ENCODE measurements around the gene TMBIM4.

Gene TMBIM4

DNA sequence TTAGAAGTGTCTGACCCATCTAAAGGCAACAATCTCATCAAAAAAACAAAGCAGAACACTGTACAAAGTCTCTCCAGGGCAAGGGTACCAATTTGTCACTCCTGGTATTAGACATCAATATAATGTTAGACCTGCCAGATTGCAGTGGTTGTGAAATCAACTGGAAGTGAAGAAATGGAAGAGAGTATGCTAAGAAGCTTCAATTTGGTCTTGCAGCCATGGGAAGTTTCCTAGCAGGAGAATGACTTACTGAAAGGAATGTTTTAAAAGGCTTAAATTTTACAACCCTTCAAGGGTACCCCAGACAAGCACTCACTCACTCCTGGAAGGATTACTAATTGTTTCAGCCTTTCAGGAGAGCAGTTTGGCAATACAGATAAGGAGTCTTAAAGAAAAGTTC lies 58.2 kb downstream of the TMBIM4 start:
- Histone ChIP-seq H3K36me3 (ENCODE audit: control insufficient read depth, insufficient read depth, low read length) (no peaks in the 10 kb centered on the region), H3K4me3 (replicated peaks; ENCODE audit: low read depth, low read length) (no peak overlapping the region), H3K27me3 (replicated peaks; ENCODE audit: control insufficient read depth, insufficient read depth, low read length) (no peaks in the 10 kb centered on the region)
- no peak for TF ChIP-seq CTCF (IDR thresholded peaks at IDR 0.05; ENCODE audit: insufficient read depth, low read length, poor library complexity, severe bottlenecking)
- no peak for DNase-seq (ENCODE audit: extremely low read depth, insufficient read length)

DNA sequence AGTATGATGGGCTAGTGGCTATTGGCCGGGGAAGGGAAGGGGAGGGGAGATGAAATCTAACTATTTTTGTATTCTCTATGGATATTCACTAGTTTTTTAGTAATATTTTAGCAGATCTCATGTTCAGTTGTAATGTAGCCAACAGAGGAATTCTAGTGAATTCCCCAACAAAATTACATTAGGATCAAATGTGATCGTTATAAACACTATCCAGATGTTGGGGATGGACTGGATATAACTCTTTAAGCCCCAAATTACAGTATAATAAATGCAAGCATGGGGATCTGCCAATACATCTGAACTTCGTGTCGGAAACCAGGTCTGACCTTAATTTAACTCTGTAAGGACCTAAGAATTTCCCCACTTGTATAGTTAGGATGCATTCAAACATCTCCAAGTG lies 60.7 kb downstream of the TMBIM4 start:
- Histone ChIP-seq H3K36me3 (ENCODE audit: control insufficient read depth, insufficient read depth, low read length) (no peaks in the 10 kb centered on the region), H3K4me3 (replicated peaks; ENCODE audit: low read depth, low read length) (no peak overlapping the region), H3K27me3 (replicated peaks; ENCODE audit: control insufficient read depth, insufficient read depth, low read length) (no peaks in the 10 kb centered on the region)
- no peak for TF ChIP-seq CTCF (IDR thresholded peaks at IDR 0.05; ENCODE audit: insufficient read depth, low read length, poor library complexity, severe bottlenecking)
- no peak for DNase-seq (ENCODE audit: extremely low read depth, insufficient read length)

DNA sequence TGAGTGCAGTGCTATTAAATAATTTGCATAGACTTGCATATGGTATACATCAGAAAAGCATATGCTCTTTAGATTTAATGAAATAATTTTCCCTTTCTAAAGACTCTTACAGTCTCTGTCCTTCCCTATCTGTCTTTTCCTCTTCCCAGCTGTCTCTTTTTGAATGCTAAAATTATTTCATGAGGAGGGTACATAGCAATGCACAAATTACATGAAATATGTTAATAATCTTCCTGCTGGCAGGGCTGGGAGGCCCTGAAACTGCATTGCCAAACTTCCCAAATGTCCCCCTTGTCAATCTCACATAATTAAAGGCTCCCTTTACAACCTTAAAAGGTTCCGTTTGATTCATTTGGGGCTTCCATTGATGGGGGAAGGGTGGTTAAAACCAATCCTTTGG lies 61.4 kb downstream of the TMBIM4 start:
- Histone ChIP-seq H3K27me3 (replicated peaks; ENCODE audit: control insufficient read depth, insufficient read depth, low read length) (no peaks in the 10 kb centered on the region), H3K4me3 (replicated peaks; ENCODE audit: low read depth, low read length) (no peak overlapping the region), H3K36me3 (ENCODE audit: control insufficient read depth, insufficient read depth, low read length) (no peaks in the 10 kb centered on the region)
- TF ChIP-seq CTCF (IDR thresholded peaks at IDR 0.05; ENCODE audit: insufficient read depth, low read length, poor library complexity, severe bottlenecking): no peak
- DNase-seq (ENCODE audit: extremely low read depth, insufficient read length): no peak

DNA sequence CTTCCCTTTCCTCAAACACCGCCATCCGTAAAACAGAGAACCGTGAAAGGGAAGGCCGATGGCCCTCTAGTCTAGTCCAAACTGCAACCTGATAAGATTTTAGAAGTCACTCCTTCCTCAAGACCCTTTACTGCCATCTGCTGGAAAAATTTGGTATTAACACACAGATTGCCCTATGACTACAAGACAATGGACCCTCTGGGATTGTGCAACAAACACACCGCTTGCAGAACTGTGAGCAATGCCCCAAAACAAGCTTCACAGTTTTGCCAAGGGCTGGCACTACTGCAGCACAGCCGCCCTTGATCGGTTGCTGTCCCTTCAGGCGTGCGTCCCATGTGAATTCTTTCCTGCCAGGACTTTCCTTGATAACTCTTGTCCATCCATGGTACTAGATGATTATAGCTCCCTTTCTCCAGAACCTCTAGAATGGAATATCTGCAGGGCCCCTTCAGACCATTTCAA lies 62.3 kb downstream of the TMBIM4 start:
- peak; percentile 67 for TF ChIP-seq CTCF (IDR thresholded peaks at IDR 0.05; ENCODE audit: insufficient read depth, low read length, poor library complexity, severe bottlenecking)
- H3K36me3 ChIP-seq (ENCODE audit: control insufficient read depth, insufficient read depth, low read length): no peaks in the 10 kb centered on the region
- DNase-seq (ENCODE audit: extremely low read depth, insufficient read length): peak; percentile 14
- no peaks in the 10 kb centered on the region for H3K27me3 ChIP-seq (replicated peaks; ENCODE audit: control insufficient read depth, insufficient read depth, low read length)
- H3K4me3 ChIP-seq (replicated peaks; ENCODE audit: low read depth, low read length): no peak overlapping the region

DNA sequence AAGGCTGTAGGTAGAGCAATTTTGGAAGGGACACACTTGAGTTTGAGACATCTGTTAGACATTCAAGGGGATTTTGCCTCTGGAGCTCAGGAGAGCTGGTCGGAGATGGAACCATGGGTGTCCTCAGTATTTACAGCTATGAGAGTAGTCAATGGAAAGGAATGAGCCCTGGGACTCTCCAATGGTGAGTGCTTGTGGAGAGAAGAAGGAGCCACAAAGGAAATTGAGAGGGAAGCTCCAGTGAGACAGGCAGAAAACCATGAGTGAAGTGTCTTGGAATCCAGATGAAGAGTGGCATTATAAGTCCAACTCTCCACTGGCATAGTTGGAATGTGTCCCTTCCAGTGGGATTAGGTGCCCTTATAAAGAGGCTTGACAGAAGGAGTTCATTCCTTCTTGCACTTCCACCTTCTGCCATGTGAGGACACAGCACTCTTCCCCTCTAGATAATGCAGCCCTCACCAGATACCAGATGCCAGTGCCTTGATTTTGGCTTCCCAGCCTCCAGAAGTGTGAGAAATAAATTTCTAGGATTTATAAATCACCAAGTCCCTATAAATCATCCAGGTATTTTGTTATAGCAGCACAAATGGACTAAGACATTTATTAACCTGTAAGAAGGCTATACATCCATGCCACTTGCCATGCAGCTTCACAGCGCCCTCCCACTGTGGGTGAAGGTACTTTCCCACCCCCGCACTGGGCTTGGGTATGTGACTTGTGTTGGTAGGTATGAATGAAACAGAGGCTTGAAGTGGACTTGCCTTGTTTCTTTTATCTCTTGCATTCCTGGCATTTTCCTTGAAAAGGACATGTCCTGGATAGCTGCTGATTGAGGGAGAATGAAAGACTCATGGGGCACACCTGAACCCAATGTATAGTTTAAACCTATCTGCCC lies 66.5 kb downstream of the TMBIM4 start:
- no peak for DNase-seq (ENCODE audit: extremely low read depth, insufficient read length)
- Histone ChIP-seq H3K36me3 (ENCODE audit: control insufficient read depth, insufficient read depth, low read length) (no peaks in the 10 kb centered on the region), H3K27me3 (replicated peaks; ENCODE audit: control insufficient read depth, insufficient read depth, low read length) (no peaks in the 10 kb centered on the region), H3K4me3 (replicated peaks; ENCODE audit: low read depth, low read length) (no peak overlapping the region)
- TF ChIP-seq CTCF (IDR thresholded peaks at IDR 0.05; ENCODE audit: insufficient read depth, low read length, poor library complexity, severe bottlenecking): peak; percentile 38
